ENCODE data around the gene MYBPC3.
A peak's percentile ranks its signal among the peaks of the same experiment; 100 is the strongest.

Gene MYBPC3

DNA sequence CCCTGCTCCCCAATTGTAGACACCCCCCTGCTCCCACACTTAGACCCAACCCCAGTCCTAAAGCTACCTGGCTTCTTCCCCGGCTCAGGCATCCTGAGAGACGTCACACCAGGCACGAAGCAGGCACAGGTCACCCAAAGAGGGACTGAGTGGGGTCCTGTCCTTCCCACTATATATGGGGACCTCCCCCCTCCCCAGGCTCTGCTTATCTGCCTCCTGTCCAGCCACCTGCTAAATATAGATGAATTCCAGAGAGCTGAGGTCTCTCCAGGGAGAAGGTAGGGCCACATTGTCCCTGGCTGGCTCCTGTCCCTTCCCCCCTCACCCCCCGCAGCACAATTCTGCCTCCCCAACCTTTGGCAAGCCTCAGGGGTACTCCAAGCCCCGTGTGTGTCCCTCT lies at the start of gene MYBPC3:
MYBPC3 (minus strand) TSS at position 147 of the 400 bp plus-strand sequence; CDS start at position 92, 55 bp downstream.
- no peak for DNase-seq

DNA sequence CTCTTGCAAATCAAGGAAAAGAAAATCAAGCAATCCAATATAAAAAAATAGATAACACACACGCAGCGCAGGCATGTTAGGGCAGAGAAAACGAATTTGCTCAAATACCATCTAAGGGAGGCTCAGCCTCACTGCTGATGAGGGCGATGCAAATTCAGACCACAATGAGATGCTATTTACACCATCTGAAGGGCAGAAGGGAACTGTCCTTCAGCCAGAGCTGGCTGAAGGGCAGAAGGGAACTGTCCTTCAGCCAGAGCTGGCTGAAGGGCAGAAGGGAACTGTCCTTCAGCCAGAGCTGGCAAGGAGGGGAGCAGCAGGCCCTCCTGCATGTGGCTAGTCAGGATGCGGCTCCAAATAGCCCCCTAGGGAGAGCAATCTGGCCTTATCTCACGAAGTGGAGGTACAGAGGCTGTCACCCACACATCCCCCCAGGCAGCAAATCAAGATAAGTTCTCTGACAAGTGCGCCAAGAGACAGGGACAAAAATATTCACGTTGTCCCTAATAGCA lies 48.3 kb upstream of the MYBPC3 start:
- DNase-seq = no peak

DNA sequence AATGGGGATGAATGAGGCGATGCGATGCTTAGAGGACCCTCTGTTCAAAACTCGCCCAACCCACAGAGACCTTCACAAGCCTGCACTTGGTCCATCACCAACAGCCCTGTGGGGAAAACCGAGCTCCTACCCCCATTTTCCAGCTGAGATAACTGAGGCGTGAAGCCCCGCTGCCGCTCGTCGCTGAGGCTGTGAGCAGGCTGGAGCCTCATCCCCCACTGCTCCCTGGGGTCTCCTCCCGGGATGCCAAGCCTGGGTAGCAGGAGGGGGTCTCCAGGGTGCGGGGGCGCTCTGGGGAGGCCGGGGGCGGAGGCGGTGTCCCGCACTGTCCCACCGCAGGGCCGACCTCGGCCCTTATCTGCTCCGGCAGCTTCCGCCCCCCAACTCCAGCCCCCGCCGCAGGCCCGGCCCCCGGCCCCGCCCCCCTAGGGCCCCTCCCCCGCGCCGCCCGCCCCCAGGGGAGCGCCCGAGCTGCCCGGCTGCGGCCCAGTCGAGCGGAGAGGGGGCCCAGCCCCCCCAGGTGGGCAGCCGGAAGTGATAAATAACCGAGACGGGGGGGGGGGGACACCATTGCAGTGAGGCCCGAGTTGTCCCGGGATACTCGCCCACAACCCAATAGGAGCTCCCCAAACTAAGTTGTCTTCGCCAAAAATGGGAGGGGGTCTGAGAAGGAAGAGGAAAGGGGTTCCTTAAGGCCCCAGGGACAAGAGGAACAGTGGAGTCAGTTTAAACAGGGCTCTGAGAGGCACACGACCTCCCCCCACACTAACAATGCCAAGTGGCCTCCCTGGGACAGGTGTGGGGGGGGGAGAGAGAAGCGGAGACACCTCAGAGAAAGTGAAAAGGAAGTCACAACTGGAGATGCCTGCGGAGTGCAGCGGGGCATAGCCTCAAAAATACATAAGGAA lies 47.6 kb upstream of the MYBPC3 start:
- no peak for DNase-seq

DNA sequence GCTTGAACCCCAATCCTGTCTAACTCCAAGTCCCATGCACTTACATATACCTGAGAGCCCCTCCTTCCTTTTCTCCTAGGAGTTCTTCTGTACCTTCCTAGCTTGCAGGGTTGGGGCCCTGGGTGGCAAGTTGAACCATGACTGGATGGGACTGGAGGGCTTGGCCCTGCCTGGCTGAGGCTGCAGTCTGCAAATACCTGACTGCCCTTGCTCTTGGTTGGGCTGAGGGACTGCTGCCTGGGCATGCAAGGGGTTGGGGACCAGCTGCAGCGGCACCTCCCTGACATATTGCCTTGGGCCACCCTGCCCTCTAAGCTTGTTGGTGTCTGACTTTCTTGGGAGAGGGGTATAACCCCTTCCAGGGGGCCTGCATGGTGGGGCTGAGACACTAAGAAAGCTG lies 46.0 kb upstream of the MYBPC3 start:
- no peak for DNase-seq

DNA sequence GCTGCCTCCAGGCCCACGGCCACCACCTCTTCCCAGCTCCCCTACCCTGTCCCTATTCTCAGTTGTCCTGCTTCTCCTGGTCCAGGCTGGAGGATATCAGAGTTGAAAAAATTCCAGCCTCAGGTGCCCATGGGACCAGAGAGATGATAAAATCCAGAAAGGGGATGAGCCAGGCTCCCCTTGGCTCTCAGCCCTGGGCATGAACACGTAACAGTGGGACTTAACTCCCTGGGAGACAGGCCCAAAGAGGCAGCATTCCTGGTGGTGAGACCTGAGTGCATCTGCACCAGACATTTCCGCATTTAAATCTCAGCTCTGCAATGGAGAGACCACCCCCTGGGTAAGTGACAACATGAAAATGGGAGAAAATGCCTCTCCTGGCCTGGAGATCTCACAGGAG lies 45.5 kb upstream of the MYBPC3 start:
- DNase-seq = no peak

DNA sequence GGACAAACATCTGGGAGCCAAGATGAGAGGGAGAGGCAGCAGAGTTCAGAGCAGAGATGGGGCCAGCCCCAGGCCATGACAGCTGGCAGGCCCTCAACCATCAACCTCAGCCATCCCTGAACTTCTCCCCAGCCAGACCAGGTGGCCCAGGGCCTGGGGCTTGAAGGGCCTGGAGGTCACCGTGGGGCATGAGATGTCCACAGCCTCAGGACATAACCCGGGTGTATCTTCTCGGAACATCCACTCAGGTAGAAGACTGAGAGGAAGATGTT lies 43.5 kb upstream of the MYBPC3 start:
- no peak for DNase-seq

DNA sequence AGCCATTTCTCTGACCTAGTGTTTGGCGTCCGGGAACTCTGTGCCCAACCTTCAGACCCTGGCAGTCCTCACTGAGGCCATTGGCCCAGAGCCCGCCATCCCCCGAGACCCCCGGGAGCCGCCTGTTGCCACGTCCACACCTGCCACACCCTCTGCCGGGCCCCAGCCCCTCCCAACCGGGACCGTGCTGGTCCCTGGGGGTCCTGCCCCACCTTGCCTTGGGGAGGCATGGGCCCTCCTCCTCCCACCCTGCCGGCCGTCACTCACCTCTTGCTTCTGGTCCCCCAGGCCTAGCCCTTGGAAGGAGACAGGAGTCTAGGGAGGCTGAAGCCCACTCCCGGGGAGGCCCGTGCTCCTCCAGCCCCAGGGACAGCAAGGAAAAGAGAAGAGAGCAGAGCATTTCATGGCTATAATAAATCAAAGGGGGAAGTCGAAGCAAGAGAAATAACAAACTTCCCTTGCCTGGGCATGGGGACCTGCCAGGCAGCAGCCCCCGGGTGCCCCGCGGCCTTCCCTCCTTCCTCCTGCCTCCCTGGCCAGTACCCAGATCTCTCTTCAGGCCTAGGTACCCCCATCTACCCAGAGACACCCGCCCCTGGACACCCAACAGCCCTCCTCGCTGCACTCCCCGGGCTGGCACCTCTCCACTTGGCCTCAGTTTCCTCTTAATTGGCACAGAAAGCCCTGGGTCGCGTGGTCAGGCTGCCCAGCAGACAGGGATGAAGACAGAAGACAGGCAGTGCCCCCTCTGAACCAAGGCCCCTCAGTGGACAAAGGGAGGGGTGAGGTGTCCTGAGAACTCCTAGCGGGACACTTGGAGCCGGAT lies 42.9 kb upstream of the MYBPC3 start:
- DNase-seq = peak; percentile 18

DNA sequence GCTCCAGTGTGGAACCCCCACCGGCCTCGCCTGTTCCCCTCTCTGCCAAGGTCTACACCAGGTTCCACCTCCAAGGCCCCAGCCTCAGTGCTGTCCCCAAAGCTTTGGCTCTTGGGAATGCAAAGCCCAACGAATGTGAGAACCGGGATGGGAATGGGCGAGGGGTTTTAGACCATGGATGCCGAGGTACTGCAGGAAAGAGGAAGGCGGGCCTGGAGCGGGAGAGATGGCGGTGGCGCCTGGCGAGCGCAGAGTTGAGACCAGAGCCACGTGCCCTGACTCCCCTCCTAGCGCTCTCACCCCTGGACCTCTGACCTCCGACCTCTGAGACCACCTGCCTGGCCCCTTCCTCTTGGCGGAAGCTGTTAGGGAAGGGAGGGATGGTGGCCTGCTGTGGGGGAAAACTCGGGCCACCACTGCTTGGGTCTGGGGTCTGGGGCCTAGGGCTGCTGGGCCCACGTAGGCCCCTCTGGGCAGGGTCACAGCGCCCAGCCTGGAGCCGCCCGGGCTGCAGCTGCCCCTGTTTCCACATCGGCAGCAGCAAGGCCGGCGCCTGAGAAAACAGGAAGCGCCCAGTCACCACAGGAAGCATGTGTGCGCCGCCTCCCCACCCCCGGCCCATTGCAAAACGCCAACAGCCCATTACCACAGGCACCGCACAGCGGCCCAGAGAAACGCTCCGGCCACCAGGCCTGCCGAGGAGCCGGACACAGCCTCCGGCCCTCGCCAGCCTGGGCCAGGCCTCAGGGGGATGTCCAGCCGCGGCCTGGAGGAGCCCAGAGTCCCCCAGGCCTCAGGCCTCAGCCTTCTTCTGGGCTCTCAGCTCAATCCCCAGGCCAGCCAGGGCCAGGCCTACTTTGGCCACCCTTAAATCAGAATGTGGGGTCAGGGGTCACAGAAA lies 42.1 kb upstream of the MYBPC3 start:
- DNase-seq = no peak

DNA sequence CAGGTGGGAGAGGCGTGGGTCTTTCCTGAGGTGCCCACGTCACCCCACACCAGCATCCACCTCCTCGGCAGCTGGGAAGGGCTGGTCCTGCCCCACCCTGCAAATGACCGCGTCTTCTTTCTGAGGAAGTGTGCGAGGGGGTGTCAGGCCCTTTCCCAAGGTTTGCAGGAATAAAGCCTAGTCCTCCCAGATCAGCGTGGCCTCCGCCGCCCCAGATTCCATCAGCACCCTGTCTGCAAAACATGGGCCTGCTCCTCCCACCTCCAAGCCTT lies 41.5 kb upstream of the MYBPC3 start:
- DNase-seq = no peak

DNA sequence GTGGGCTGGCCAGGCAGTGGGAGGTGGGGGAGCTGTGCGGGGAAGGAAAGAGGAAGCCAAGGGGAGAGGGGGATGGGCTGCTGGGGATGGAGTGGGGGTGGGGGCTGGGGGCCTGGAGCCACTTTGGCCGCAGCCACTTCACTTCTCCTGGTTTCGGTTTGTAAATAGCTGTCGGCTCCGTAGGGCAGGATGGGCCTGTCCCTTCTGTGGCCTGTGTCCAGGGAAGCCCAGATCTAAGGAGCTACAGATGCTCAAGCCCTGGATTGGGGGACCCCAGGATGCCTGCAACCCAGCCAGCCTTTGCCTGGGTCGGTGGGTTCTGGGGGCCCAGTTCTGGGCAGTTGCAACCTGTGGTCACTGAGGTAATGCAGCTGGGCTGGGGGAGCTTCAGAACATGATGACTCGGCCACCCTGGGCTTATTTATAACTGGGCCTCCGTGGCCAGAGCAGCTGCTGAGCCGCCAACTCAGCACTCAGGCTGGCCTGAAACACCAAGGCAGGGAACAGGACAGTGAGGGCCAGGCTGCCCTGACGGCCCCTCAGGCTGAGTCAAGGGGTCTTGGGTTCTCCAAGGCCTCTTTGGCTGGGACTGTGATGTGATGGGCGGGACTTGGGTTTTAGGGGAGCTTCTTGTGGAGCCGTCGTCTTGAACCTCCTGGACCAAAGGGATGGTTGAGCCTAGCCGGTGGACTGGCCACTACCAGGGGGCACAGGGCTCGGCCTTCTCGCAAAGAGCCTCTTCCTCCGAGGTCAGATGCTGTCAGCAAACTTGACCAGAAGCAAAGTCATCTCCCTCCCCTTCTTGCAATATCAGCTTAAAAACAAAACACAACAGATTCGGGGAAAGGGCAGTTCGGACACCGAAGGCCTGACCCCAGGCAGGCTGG lies 40.9 kb upstream of the MYBPC3 start:
- DNase-seq = no peak

DNA sequence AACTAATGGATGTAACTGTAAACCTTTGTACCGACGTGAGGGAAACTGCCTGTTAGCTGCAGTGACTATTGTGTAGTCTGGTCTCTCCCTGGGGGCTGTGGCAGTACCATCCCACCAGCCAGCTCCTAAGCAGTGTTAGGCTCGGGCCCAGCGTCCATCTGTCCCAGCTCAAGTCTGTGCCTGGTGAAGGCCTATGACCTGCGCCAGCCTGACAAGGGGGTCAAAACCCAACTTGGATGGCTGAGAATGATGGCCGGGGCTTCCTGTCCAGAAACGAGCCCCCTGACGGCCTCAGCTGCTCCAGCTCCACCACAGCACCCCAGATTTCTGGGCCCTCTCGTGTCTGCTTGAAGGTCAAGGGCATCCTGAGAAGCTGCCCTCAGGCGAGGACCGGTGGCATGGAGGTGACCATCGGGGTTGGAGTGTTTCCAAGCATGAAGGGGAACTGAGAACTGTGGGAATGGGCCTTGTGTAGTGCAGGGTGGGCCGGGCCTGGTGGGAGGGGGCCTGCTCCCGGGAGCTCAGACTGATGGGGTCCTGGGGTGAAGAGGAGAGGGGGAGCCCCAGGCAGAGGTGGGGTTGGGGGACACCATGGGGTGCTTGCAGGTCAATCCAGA lies 40.2 kb upstream of the MYBPC3 start:
- DNase-seq = peak; percentile 9

DNA sequence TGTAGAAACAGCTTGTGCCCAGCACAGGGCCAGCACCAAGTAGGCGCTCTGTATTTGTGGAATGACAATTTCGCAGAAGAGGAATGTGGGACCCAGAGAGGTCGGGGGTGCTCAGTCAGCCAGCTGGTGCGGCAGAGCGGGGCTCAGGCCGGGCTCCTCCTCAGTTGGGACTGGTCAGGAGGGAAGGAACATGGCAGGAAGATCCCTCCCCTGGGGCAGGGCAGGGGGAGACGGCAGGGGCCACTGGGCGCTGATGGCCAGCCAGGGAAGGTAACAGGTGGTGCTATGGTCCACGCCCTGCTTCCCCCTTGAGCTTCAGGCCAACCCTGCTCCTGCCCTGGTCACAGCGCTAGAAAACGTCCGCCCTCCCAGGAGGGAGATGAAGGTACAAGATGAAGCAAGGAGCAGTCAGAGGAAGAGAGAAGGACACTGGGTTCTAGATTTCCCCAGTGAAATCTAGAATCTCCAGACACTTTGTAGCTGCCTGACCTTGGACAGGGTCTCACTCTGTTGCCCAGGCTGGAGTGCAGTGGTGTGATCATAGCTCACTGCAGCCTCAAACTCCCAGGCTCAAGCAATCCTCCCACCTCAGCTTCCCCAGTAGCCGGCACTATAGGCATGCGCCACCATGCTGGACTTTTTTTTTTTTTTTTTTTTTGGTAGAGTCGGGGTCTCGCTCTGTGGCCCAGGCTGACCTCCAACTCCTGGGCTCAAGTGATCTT lies 39.4 kb upstream of the MYBPC3 start:
- DNase-seq = no peak

DNA sequence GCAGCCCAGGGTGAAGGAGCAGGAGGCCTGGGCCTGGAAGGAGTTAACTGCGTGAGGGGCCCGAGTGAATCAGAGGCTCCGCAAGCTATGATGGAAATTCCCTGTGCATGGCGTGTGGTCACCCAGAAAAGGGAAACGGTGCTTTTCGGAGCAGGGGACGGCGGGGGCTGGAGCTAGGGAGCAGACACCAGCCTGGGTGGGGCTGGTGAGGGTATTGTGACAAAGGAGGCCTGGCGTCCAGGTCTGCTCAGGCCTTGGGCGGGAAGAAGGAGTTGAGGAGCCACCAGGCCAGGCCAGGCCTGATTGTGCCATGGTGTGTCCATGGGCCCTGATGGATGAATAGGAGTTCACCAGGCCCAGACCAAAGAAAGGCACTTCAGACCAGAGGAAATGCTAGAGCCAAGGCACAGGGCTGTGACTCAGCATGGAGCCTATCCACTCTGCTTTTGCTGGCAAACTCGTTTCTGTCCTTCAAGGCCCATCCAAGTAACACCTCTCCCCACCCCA lies 38.6 kb upstream of the MYBPC3 start:
- DNase-seq = no peak

DNA sequence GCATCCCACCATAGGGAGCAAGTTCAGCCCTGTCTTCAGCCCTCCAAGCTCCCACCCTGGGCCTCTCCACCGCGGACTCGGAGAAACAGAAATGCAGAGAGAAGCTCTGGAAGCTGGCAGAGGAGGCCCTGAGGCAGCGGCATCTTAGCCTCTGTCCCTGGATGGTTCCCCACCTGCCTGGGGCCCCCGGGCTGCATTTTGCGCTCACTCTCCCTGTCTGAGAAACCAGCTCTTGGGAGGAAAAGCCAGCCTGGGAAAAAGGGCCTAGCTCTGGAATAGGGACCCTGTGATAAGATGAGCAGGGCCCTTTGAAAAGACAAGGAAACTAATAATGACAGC lies 37.9 kb upstream of the MYBPC3 start:
- no peak for DNase-seq

DNA sequence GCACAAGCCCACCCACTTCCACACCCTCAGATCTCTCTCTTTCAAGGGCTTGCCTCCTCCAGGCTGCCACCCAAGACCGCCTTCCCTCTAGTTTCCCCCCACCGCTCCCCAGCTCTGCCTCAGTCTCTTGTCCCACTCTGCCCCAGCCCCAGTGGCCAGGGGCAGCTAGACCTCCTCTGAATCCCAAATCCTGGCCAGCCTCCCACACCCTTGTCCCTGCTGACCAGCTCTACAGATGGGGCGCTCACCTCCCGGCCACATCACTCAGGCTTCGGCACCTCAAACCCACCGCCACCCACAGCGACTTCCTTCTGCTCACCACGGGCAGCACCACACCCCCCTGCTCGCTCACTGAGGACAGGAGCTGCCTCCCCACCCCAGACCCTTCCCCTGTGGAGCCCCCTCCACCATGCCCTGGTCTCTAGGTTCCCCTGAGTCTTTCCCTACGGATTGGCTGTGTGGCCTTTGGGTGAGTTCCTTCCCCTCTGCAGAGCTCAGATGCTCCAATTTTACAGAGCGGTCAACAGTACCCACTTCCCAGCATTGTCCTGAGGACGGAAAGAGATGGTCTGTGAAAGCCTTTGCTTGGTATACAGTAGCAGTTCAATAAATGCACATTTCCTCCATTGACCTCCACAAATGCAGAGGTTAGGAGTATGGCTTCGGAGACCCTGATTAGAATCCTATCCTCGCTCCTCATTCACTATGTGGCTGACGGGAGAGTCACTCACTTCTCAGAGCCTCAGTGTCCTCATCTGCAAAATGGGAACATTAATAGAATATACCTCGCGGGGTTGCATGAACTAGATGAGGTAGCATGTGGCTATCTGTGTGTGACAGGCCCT lies 37.3 kb upstream of the MYBPC3 start:
- no peak for DNase-seq

DNA sequence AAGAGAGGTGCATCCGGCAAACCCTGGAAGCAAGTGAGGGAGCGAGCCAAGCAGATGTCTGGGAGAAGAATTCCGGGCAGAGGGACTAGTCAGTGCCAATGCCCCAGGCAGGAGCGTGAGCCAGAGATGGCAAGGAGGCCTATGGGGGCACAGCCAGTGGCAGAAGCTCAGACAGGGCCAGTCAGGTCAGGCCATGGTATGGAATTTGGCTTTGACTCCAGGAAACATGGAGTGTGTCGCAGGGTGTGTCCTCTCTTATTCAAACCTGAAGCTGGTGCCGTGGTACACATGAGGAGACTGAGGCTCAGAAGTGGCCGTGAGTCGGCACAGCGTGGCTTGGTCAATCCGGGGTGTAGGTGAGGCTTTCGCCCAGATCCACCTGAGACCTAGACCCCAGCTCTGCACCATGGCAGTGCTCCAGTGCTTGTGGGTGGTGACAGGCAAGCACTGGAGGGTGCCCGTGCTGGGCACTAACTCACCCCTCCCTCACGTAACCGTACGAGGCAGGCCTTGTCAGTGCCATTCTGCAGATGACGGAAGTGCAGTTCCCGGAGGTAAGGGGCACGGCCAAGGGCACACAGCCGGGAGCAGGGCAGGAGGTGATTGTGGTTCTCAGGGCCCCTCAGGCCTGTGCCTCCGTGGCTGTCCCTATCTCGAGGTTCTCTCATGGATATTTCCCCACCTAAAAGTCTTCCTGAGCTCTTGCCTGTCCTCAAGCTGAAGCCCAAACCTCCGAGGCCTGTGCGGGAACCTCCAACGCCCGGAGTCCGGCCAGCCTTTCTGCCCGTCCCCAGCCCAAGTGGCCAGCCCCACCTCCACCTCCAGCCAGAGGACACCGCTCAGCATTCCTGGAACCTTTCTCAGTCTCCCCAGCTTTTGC lies 36.4 kb upstream of the MYBPC3 start:
- DNase-seq = no peak

DNA sequence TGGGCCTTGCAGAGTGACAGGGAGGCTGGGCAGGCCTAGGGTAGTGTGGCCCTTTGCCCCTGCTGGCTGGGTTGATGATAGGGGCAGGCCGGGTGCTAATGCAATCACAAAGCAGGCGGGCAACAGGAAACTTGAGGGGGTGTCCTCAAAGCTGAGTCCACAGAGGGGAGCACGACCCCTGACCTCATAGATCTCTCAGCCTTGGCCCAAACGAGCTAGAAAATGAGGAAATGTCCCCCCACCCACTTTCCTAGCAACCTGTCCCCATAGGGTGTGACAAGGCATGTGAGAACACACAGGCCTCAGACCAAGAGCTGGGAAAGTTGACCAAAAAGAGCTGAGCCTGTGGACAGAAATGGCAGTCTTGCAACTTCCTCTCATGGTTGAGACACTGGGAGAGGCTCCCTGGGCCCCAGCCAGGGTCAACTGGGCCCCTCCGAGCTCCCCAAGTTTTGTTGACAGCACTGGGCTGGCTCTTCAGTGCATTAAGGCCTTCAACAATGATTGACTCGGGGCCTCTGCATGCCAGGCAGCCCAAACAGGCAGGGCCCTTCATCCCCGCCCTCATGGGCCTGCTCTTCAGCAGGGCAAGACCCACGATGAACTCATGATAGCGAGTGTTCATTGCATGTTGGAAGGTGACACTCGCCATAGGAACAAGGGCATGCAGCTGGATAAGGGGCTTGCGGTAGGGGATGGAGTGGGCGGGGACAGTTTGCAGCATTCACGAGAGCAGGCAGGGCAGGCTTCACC lies 35.6 kb upstream of the MYBPC3 start:
- no peak for DNase-seq

DNA sequence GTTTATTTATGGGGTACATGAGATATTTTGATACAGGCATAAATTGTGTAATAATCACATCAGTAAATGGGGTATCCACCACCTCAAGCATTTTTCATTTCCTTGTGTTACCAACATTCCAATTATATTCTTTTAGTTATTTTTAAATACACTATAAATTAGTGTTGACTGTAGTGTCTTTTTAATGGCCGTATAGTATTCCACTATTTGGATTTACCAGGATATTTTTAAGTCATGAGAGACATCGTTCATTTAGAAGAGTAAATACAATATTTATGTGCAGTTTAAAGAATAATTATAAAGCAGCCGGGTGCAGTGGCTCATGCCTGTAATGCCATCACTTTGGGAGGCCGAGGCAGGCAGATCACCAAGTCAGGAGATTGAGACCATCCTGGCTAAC lies 32.0 kb upstream of the MYBPC3 start:
- DNase-seq = no peak
